ENCODE measurements around the gene NDUFB3.

Gene NDUFB3

DNA sequence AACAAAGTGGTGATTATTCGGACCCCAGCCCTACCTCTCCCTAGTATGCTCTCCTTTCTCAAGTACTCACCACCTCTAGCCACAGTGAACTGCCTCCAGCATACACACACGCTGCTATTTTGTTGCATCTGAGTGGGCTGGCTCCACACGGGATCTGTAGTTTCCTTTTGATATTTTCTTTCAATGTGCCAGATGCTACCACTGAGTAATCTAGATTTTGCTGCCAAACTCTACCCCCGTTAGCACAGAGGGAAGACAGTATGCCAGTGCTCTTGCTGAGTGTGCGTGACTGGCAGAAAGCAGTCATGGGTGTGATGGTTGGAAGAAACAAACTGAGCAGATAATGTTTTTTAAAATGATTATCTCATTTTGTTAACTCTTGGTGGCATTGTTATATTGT is 55.8 kb downstream of the NDUFB3 start:
- DNase-seq (ENCODE audit: low read depth in 4 of 4, low spot score in 1 of 4) = no peak

DNA sequence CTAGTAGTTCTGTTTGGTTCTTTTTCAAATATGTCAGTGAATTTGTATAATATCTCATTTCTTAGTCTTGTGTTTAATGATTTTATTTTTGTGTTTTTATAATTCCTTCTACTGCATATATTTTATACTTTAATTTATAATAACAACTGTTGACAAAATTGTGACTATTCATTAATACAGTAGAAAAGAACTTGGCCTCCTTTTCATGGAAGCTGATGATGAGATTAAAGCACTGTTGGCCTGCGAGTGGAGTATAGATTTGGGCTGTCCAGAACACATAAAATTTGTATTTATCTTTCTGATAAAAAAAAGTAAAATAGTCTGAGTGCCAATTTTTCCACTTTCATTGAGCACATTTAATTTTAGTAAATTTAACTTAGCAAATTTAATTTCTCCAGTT is 56.2 kb downstream of the NDUFB3 start:
- DNase-seq (ENCODE audit: low read depth in 4 of 4, low spot score in 1 of 4) = no peak

DNA sequence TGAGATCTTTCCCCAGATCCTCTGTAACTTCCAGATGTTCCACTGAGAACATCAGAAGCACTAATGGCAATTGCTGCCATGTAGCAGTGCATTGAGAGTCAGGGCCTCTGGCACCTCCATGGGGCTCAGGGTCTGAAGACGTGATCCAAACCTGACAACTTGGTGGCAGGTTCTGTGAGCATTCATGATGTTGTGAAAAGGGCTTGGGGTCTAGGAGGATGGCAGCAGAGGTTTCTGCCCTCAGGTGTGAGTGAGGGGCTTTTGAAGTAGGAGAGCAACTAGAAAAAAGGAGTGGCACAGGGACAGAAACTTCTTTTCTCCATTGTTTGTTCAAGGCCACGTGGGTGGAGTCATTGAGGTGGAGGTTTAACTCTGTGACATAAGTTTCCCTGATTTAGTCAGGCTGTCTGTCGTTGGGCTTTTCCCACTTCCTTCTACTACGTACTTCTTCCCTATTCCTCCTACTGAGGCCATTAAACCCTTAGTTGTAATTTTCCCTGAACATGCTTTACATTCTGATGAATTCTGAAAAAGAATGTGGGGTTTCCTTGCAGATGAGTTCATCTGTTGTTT is 57.2 kb downstream of the NDUFB3 start:
- DNase-seq (ENCODE audit: low read depth in 4 of 4, low spot score in 1 of 4) = no peak

DNA sequence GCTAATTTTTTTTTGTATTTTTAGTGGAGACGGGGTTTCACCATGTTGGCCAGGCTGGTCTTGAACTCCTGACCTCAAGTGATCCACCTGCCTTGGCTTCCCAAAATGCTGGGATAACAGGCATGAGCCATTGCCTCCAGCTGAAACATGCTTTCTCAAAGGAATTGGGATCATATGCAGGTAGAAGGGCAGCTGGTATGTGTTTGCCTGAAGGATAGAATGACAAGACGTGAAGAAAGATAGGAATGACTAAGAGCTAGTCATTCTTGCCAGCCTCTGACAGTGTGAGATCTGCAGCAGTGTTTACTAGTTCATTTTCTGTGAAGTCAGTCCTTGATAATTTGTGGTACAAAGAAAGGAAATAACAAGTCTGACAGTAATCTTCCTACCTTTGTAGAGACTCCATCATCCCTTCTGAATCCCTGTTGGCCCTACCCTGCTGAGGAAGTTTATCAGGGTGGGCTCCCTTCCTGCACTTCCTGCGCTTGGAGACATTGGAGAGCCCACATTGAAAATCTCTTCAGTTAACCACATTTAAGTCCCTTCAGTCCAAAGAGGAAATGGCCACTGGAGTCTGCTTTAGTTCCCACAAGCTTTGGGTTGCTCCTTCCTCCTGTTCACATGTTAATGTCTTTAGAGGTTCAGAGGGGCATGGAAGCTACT is 58.9 kb downstream of the NDUFB3 start:
- no peak for DNase-seq (ENCODE audit: low read depth in 4 of 4, low spot score in 1 of 4)

DNA sequence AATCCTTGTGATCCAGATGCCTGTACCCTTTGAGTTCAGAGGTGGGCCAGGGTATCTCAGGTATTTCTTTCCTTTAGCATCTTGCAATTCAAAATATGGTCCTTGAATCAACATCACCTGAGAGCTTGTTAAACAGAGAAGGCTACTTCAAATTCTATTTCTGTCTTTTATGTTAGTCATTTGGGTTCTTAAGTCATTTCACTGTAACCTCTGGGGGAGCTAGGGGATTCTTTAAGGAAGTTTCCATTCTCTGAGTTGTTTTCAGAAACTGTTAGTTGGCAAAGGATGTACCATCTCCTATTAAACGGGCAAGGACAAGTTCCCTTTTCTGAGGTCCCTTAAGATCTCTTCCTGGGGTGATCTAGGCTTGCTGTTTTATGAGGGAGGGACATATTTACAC is 60.7 kb downstream of the NDUFB3 start:
- no peak for DNase-seq (ENCODE audit: low read depth in 4 of 4, low spot score in 1 of 4)
